K562 (cell line): ENCODE measurements around the gene PPRC1. TPM values are rescaled to one million over a fixed set of nuclear protein-coding genes. Genes with fewer than 3 reads are reported as not detected.

ENCODE experiments used
- ATAC-seq: fragments of 200-7000 bp; cut with Tn5 transposase; 3 replicates; pipeline ENCODE4 v1.9.1; 2020; ENCODE audit warnings: moderate library complexity
- BruUV-seq: library from RNA; stranded (reverse); fragments of 400-500 nt; replicated peaks from 2 replicates; lab custom pipeline; 2021; lab: Mats Ljungman, UMichigan
- CTCF ChIA-PET: fragments of 300-600 bp; formaldehyde crosslinking; extraction: SDS; loops from one replicate; lab custom pipeline; 2021; ENCODE audit warnings: low intra/inter-chr PET ratio; lab: Yijun Ruan, JAX
- POLR2A ChIA-PET: fragments of 300-600, 350-650 bp; sonication (Branson Sonifier 250); formaldehyde crosslinking; extraction: SDS; loops from one replicate; lab custom pipeline; 2021; ENCODE audit warnings: antibody characterized with exemption, inconsistent platforms; lab: Yijun Ruan, JAX
- DNase-seq, 4 experiments: peaks; one replicate each; pipeline versions ENCODE4 v3.0.0 to v3.0.0-alpha.2; 2011 to 2018; ENCODE audit warnings: low spot score in 3 of 4, mixed read lengths in 3 of 4; ENCODE audit errors: extremely low read depth in 1 of 4
- FAIRE-seq: peaks from 2 replicates; lab custom pipeline; 2011; peaks lifted over from hg19 to GRCh38; lab: Jason Lieb, UNC
- H2AFZ ChIP-seq: 2 replicates; pipeline ENCODE4 v1.6.0; 2011; ENCODE audit warnings: low read depth, low read length, control low read depth, inconsistent platforms
- H3K27ac ChIP-seq: fragments of 200-600 bp; 3 replicates; pipeline ENCODE4 v1.8.0; 2011; ENCODE audit warnings: low read depth, mild to moderate bottlenecking, control low read depth, inconsistent platforms, low read length, moderate library complexity, mixed read lengths; ENCODE audit errors: extremely low read depth
- H3K27me3 ChIP-seq, 2 experiments: fragments of 300-600 bp in 1 of 2; 2 replicates in 1 of 2; 3 replicates in 1 of 2; pipeline versions ENCODE4 v1.6.0 to v1.8.0; 2011; ENCODE audit warnings: inconsistent platforms in 2 of 2, low read length in 2 of 2, mild to moderate bottlenecking in 1 of 2, mixed read lengths in 1 of 2, moderate library complexity in 1 of 2; ENCODE audit not compliant: control insufficient read depth in 2 of 2, insufficient read depth in 2 of 2
- H3K36me3 ChIP-seq: fragments of 300-600 bp; 3 replicates; pipeline ENCODE4 v1.8.0; 2011; ENCODE audit warnings: mild to moderate bottlenecking, low read length, inconsistent platforms; ENCODE audit not compliant: control insufficient read depth, insufficient read depth
- H3K4me1 ChIP-seq, 2 experiments: fragments of 200-600 bp in 1 of 2; replicated peaks in 1 of 2; 2 replicates in 1 of 2; 3 replicates in 1 of 2; pipeline versions ENCODE4 v1.5.1 to v1.8.0; 2011; ENCODE audit warnings: inconsistent platforms in 2 of 2, low read length in 2 of 2, mild to moderate bottlenecking in 1 of 2, mixed read lengths in 1 of 2, moderate library complexity in 1 of 2; ENCODE audit not compliant: control insufficient read depth in 2 of 2, insufficient read depth in 2 of 2
- H3K4me2 ChIP-seq: 2 replicates; pipeline ENCODE4 v1.6.1; 2011; ENCODE audit warnings: low read length, control low read depth, inconsistent platforms, mixed read lengths; ENCODE audit not compliant: insufficient read depth
- H3K4me3 ChIP-seq: fragments of 200-600 bp; sonication (generic), shearing (Covaris generic); 2 replicates; pipeline ENCODE4 v1.5.1; 2016; ENCODE audit warnings: control low read depth, inconsistent platforms
- H3K79me2 ChIP-seq: fragments of 200-600 bp; 3 replicates; pipeline ENCODE4 v1.8.0; 2011; ENCODE audit warnings: low read length, inconsistent platforms; ENCODE audit not compliant: control insufficient read depth, insufficient read depth
- H3K9ac ChIP-seq, 2 experiments: 2 replicates each; pipeline versions ENCODE4 v1.6.0 to v1.6.1; 2011; ENCODE audit warnings: low read depth in 2 of 2, low read length in 2 of 2, control low read depth in 1 of 2, inconsistent platforms in 1 of 2, mild to moderate bottlenecking in 1 of 2, mixed read lengths in 1 of 2; ENCODE audit not compliant: insufficient read depth in 1 of 2
- H3K9me1 ChIP-seq: one replicate; pipeline ENCODE4 v1.6.0; 2011; ENCODE audit warnings: inconsistent platforms, mild to moderate bottlenecking, low read length, moderate library complexity; ENCODE audit not compliant: control insufficient read depth, insufficient read depth
- H3K9me3 ChIP-seq: replicated peaks from 2 replicates; pipeline ENCODE4 v1.5.1; 2011; ENCODE audit warnings: low read depth, low read length, inconsistent platforms; ENCODE audit not compliant: control insufficient read depth, insufficient read depth
- H4K20me1 ChIP-seq: replicated peaks from 2 replicates; pipeline ENCODE4 v1.6.1; 2011; ENCODE audit warnings: low read length, inconsistent platforms, mixed read lengths; ENCODE audit not compliant: control insufficient read depth, insufficient read depth
- CXXC5 ChIP-seq: fragments of 250-450 bp; sonication (Bioruptor Pico); IDR thresholded peaks from 2 replicates; pipeline ENCODE4 v1.8.0; 2022; ENCODE audit warnings: inconsistent platforms, mild to moderate bottlenecking, moderate library complexity
- ERF ChIP-seq: fragments of 450-650 bp; formaldehyde crosslinking; IDR thresholded peaks from 2 replicates; pipeline ENCODE4 v1.4.0; 2020; ENCODE audit warnings: mild to moderate bottlenecking, mixed read lengths
- ETS2 ChIP-seq: IDR thresholded peaks from 2 replicates; pipeline ENCODE4 v1.6.1; 2016; ENCODE audit warnings: borderline replicate concordance, missing genetic modification characterization, mild to moderate bottlenecking, moderate library complexity, missing compliant biosample characterization; ENCODE audit not compliant: poor library complexity, severe bottlenecking
- ID3 ChIP-seq, 2 experiments: fragments of 250-450 bp in 1 of 2; fragments of 450-650 bp in 1 of 2; sonication (Bioruptor Pico) in 1 of 2; IDR thresholded peaks; 2 replicates each; pipeline versions ENCODE4 v1.6.1 to v1.8.0; 2016 to 2021; ENCODE audit warnings: mild to moderate bottlenecking in 2 of 2, moderate library complexity in 2 of 2, missing compliant biosample characterization in 1 of 2, missing genetic modification characterization in 1 of 2
- KLF13 ChIP-seq: fragments of 450-650 bp; IDR thresholded peaks from 2 replicates; pipeline ENCODE4 v1.6.1; 2016; ENCODE audit warnings: missing genetic modification characterization, low read depth, mild to moderate bottlenecking, missing compliant biosample characterization, moderate library complexity, borderline replicate concordance
- MEF2D ChIP-seq: conservative IDR thresholded peaks from 2 replicates; pipeline ENCODE4 v1.6.1; 2016; ENCODE audit warnings: low read depth, missing genetic modification characterization, missing compliant biosample characterization
- POU5F1 ChIP-seq: fragments of 150-350 bp; IDR thresholded peaks from 2 replicates; pipeline ENCODE4 v1.6.1; 2014; ENCODE audit warnings: borderline replicate concordance, low read length, low read depth, mild to moderate bottlenecking; ENCODE audit not compliant: partially characterized antibody
- RREB1 ChIP-seq: fragments of 250-450 bp; sonication (Bioruptor Pico); IDR thresholded peaks from 2 replicates; pipeline ENCODE4 v1.4.0; 2020
- RUNX1 ChIP-seq: sonication (generic); IDR thresholded peaks from 2 replicates; pipeline ENCODE4 v1.6.1; 2016; ENCODE audit warnings: antibody characterized with exemption, low read depth
- SIN3A ChIP-seq, 2 experiments: fragments of 150-350 bp in 1 of 2; IDR thresholded peaks; 2 replicates each; pipeline ENCODE4 v1.6.1; 2011 to 2016; ENCODE audit warnings: borderline replicate concordance in 2 of 2, low read depth in 2 of 2, low read length in 2 of 2, mild to moderate bottlenecking in 2 of 2, moderate library complexity in 2 of 2; ENCODE audit not compliant: control insufficient read depth in 1 of 2
- SIN3B ChIP-seq: fragments of 450-650 bp; IDR thresholded peaks from 2 replicates; pipeline ENCODE4 v1.6.1; 2017; ENCODE audit warnings: low read depth, mild to moderate bottlenecking, moderate library complexity
- ZNF586 ChIP-seq: fragments of 450-650 bp; formaldehyde crosslinking; conservative IDR thresholded peaks from 2 replicates; pipeline ENCODE4 v1.4.0; 2020; ENCODE audit warnings: mild to moderate bottlenecking, moderate library complexity
- ZNF766 ChIP-seq: fragments of 200-800 bp; sonication (Bioruptor generic); conservative IDR thresholded peaks from 2 replicates; pipeline ENCODE4 v1.6.1; 2016; ENCODE audit warnings: missing genetic modification characterization, missing compliant biosample characterization
- WGBS: fragments of 100-300 bp; shearing (Covaris generic); methylation state at CpG from one replicate; pipeline ENCODE4 v1.1.6; 2016; ENCODE audit warnings: low coverage, mixed read lengths; ENCODE audit not compliant: insufficient coverage; ENCODE audit errors: missing lambda C conversion rate; 5-methylcytosine and 5-hydroxymethylcytosine counted together
- in situ Hi-C: fragments of 300-500 bp; cut with MboI; formaldehyde crosslinking; loops from 4 replicates; pipeline ENCODE4 v1.15.0; 2018; ENCODE audit warnings: inconsistent platforms, mixed read lengths
- intact Hi-C: fragments of 100-400 bp; cut with micrococcal nuclease; formaldehyde crosslinking; loops from 2 replicates; pipeline ENCODE4 v1.14.2; 2022
- polyA plus RNA-seq, 8 experiments: library from polyadenylated mRNA; depleted of rRNA in 4 of 8; stranded (reverse) in 5 of 8; unstranded in 3 of 8; fragments of >200 nt; fragmentation: Nextera tagmentation in 2 of 8; fragmentation: Illumina TruSeq in 1 of 8; extraction: Ambion mirVana in 2 of 8; extraction: Trizol in 1 of 8; gene quantifications; 2 replicates each; pipeline versions ENCODE4 v1.2.1 to v1.2.3, GENCODE V29; 2011 to 2014; ENCODE audit warnings: inconsistent platforms in 1 of 8, missing spikeins in 1 of 8
- total RNA-seq, 7 experiments: library from RNA; depleted of rRNA in 6 of 7; stranded (reverse); fragments of >200 nt in 6 of 7; fragmentation: Illumina TruSeq in 2 of 7; extraction: Trizol in 2 of 7; gene quantifications; 2 replicates each; pipeline versions ENCODE4 v1.2.1 to v1.2.3, GENCODE V29; 2011 to 2021; ENCODE audit warnings: low replicate concordance in 1 of 7

The PPRC1 gene
- total and polyA plus RNA-seq, 9 of the 15 experiments (the other 6 are each of a cell fraction or from before 2014, with no cell fraction given): 8.5 to 47.1 (median 16.2) TPM

GRCh38 chr10:102159831-102160230 is 27.0 kb downstream of the PPRC1 start:
- WGBS: 95% methylated on average over 3 of the region's 4 CpGs
- ChIA-PET POLR2A (interaction anchor here (0.7 to 2.3 kb wide), 3 partner anchors 10 to 244 kb away, joined by 3 to 10 read pairs (median 3); no protein-coding TSS in a partner anchor), CTCF (no interaction called here)
- Histone ChIP-seq H3K9ac (no peak overlapping the region), H3K9me3 (no peaks in the 10 kb centered on the region), H3K36me3 (peaks cover 93% of the 10 kb centered on the region), H3K79me2 (peaks cover 41% of the 10 kb centered on the region), H3K27me3 (no peaks in the 10 kb centered on the region), H4K20me1 (peaks cover 2% of the 10 kb centered on the region), H2AFZ (no peak overlapping the region), H3K27ac (no peak overlapping the region), H3K4me1 (peaks cover 11 to 13% of the 10 kb centered on the region in 2 experiments; a peak in 4 of 5 replicates), H3K4me3 (no peak overlapping the region), H3K9me1 (no peaks in the 10 kb centered on the region), H3K4me2 (no peak overlapping the region)
- in situ Hi-C loops: no loop called here
- no peak for FAIRE-seq
- no peak for DNase-seq
- no peak for TF ChIP-seq ETS2 (tag)
- TF ChIP-seq SIN3A (IDR thresholded peaks at IDR 0.05; ENCODE audit: borderline replicate concordance in 2 of 2, control insufficient read depth in 1 of 2, low read depth in 2 of 2, low read length in 2 of 2): no peak
- TF ChIP-seq MEF2D (tag): no peak
- no peak for TF ChIP-seq RUNX1
- TF ChIP-seq ZNF766 (CRISPR knock-in tag): no peak
- TF ChIP-seq POU5F1: no peak
- TF ChIP-seq KLF13 (tag): no peak
- no peak for TF ChIP-seq ID3 (CRISPR knock-in tag; IDR thresholded peaks at IDR 0.05)
- no peak for TF ChIP-seq ID3 (tag; IDR thresholded peaks at IDR 0.05)
- TF ChIP-seq ZNF586 (CRISPR knock-in tag): no peak
- TF ChIP-seq SIN3B: no peak
- no peak for TF ChIP-seq CXXC5 (CRISPR knock-in tag)
- no peak for TF ChIP-seq RREB1 (CRISPR knock-in tag)
- no peak for TF ChIP-seq ERF (CRISPR knock-in tag)
- BruUV-seq: no TSS peak
- ATAC-seq: no peak
- intact Hi-C loops: no loop called here
